SK-N-SH (cell line): Measurements from ENCODE around the gene HAO2.

Source experiments
- CTCF ChIP-seq: fragments of 200-600 bp; sonication (generic); IDR thresholded peaks from 2 replicates; pipeline ENCODE4 v1.6.1; 2017; ENCODE audit warnings: antibody characterized with exemption, mild to moderate bottlenecking, moderate library complexity
- SIN3A ChIP-seq: IDR thresholded peaks from 2 replicates; pipeline ENCODE4 v1.6.1; 2012; ENCODE audit warnings: low read depth, mild to moderate bottlenecking, low read length, moderate library complexity, borderline replicate concordance

GRCh38 chr1:119409731-119410130, 41.1 kb downstream of the HAO2 start:
- no peak for TF ChIP-seq CTCF
- TF ChIP-seq SIN3A = no peak
